ENCODE measurements around the gene PHF10.

PHF10 gene

DNA sequence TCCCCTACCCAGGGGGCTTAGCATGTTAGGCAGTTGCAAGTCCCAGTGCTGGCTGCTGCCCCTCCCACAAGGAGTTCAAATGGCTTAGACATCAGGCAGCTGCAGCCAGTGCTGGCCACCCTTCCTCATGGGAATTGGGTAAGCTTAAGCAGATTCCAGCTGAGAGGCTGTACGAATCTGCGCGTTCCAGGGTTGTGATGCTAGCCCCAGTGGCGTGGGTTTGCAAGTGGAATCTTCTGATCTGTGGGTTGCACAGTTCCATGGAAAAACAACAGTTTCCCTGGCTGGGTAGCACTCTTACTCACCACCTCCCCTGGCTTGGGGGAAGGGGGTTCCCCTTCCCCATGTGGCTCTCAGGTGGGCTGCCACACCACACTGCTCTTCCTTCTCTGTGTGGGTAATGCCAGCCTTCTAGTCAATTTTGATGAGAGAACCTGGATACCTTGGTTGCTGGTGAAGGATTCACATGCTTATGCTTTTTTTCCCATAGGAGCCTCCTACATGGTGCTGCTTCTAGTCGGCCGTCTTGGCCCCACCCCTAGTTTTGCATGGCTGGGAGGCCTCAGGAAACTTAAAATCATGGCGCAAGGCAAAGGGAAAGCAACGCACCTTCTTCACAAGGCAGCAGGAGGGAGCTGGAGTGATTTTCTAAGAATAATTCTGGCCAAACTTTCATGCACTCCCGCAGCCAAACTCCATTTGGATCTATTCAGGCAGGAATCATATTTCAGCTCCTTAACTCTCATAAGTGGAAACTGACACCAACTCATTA is 14.1 kb upstream of the PHF10 start:
- Histone ChIP-seq H3K27me3 (ENCODE audit: insufficient read depth, low read length, poor library complexity) (peaks cover 3% of the 10 kb centered on the region), H2AFZ (ENCODE audit: low read depth, low read length) (no peak overlapping the region), H3K27ac (ENCODE audit: low read length) (no peak overlapping the region), H3K4me3 (ENCODE audit: low read depth in 1 of 2, low read length in 2 of 2) (no peak overlapping the region), H4K20me1 (ENCODE audit: insufficient read depth, low read length) (no peaks in the 10 kb centered on the region), H3K36me3 (ENCODE audit: insufficient read depth, low read length) (no peaks in the 10 kb centered on the region), H3K9ac (ENCODE audit: low read depth, low read length) (no peak overlapping the region), H3K9me3 (ENCODE audit: insufficient read depth, low read length, severe bottlenecking) (no peaks in the 10 kb centered on the region), H3K4me1 (ENCODE audit: insufficient read depth, low read length) (no peaks in the 10 kb centered on the region), H3K79me2 (ENCODE audit: insufficient read depth, low read length) (no peaks in the 10 kb centered on the region), H3K4me2 (ENCODE audit: insufficient read depth, low read length) (no peak overlapping the region)
- DNase-seq (no peak), ATAC-seq (ENCODE audit: insufficient read depth, low read depth) (no peak)
- no peak for TF ChIP-seq EZH2 (IDR thresholded peaks at IDR 0.05; ENCODE audit: borderline replicate concordance, low read depth, low read length, severe bottlenecking)
- TF ChIP-seq, protein P1, sequence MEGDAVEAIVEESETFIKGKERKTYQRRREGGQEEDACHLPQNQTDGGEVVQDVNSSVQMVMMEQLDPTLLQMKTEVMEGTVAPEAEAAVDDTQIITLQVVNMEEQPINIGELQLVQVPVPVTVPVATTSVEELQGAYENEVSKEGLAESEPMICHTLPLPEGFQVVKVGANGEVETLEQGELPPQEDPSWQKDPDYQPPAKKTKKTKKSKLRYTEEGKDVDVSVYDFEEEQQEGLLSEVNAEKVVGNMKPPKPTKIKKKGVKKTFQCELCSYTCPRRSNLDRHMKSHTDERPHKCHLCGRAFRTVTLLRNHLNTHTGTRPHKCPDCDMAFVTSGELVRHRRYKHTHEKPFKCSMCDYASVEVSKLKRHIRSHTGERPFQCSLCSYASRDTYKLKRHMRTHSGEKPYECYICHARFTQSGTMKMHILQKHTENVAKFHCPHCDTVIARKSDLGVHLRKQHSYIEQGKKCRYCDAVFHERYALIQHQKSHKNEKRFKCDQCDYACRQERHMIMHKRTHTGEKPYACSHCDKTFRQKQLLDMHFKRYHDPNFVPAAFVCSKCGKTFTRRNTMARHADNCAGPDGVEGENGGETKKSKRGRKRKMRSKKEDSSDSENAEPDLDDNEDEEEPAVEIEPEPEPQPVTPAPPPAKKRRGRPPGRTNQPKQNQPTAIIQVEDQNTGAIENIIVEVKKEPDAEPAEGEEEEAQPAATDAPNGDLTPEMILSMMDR (IDR thresholded peaks at IDR 0.05; ENCODE audit: borderline replicate concordance, extremely low read depth, low read length, poor library complexity, severe bottlenecking), result no peak

DNA sequence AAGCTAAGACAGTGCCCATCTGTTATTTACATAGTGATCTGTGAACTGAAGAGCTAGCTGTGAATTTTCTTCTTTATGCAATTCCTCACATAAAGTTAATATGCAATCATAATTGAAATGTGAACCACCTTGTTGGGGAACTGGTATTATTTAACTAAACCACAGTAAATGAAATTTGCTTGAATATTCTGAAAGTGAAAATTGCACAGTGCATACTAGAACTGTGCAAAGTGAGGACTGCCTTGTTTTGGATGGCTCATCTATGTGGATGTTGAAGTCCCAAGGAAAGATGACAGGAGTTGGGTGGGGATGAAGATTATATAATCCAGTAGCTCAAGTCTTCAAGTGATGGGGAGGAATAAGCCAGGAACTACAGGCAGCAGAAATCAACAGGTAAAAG is 5.7 kb upstream of the PHF10 start:
- H3K4me1 ChIP-seq (ENCODE audit: insufficient read depth, low read length), result peaks cover 9% of the 10 kb centered on the region
- DNase-seq, result no peak

DNA sequence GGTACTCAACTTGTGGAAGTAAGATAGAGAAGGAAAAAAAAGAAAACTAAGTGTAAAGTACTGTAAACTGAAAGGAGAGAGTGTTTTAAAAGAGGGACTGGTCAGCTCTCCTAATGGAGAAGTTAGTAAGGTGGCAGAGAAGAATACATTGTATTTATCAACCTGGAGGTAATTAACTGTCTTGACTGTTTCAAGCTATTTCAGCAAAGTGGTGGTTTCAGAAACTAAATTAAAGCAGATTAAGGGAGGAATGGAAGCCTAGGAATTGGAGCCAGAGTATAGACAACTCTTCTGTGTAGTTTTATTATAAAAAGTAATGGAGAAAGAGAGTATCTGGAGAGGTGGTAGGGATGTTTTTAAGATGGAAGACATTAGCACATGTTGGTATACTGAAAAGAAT is 2.7 kb upstream of the PHF10 start:
- no peak for ATAC-seq (ENCODE audit: insufficient read depth, low read depth)
- no peak overlapping the region for H3K4me2 ChIP-seq (ENCODE audit: insufficient read depth, low read length)
- DNase-seq, result no peak

More for the DNA sequence above, 5.7 kb upstream of the PHF10 start:
- Histone ChIP-seq H3K79me2 (ENCODE audit: insufficient read depth, low read length) (no peaks in the 10 kb centered on the region), H3K27me3 (ENCODE audit: insufficient read depth, low read length, poor library complexity) (no peaks in the 10 kb centered on the region), H3K36me3 (ENCODE audit: insufficient read depth, low read length) (no peaks in the 10 kb centered on the region), H3K4me2 (ENCODE audit: insufficient read depth, low read length) (no peak overlapping the region), H3K4me3 (ENCODE audit: low read depth in 1 of 2, low read length in 2 of 2) (no peak overlapping the region), H2AFZ (ENCODE audit: low read depth, low read length) (no peak overlapping the region), H3K9me3 (ENCODE audit: insufficient read depth, low read length, severe bottlenecking) (no peaks in the 10 kb centered on the region), H4K20me1 (ENCODE audit: insufficient read depth, low read length) (no peaks in the 10 kb centered on the region), H3K9ac (ENCODE audit: low read depth, low read length) (no peak overlapping the region), H3K27ac (ENCODE audit: low read length) (no peak overlapping the region)
- no peak for ATAC-seq (ENCODE audit: insufficient read depth, low read depth)
- no peak for TF ChIP-seq EZH2 (IDR thresholded peaks at IDR 0.05; ENCODE audit: borderline replicate concordance, low read depth, low read length, severe bottlenecking)
- TF ChIP-seq, protein P1 (IDR thresholded peaks at IDR 0.05; ENCODE audit: borderline replicate concordance, extremely low read depth, low read length, poor library complexity, severe bottlenecking), result no peak

More for the DNA sequence above, 2.7 kb upstream of the PHF10 start:
- H3K4me1 ChIP-seq (ENCODE audit: insufficient read depth, low read length), result peaks cover 21% of the 10 kb centered on the region
- H3K36me3 ChIP-seq (ENCODE audit: insufficient read depth, low read length), result no peaks in the 10 kb centered on the region; the same call in 1 of the 2 replicates
- no peak overlapping the region for H3K27ac ChIP-seq (ENCODE audit: low read length)
- no peak overlapping the region for H3K4me3 ChIP-seq (ENCODE audit: low read depth in 1 of 2, low read length in 2 of 2)
- TF ChIP-seq EZH2 (IDR thresholded peaks at IDR 0.05; ENCODE audit: borderline replicate concordance, low read depth, low read length, severe bottlenecking), result no peak
- TF ChIP-seq, protein P1 (IDR thresholded peaks at IDR 0.05; ENCODE audit: borderline replicate concordance, extremely low read depth, low read length, poor library complexity, severe bottlenecking), result no peak
- H3K27me3 ChIP-seq (ENCODE audit: insufficient read depth, low read length, poor library complexity), result no peaks in the 10 kb centered on the region
- H3K9me3 ChIP-seq (ENCODE audit: insufficient read depth, low read length, severe bottlenecking), result no peaks in the 10 kb centered on the region
- H4K20me1 ChIP-seq (ENCODE audit: insufficient read depth, low read length), result peaks cover 10% of the 10 kb centered on the region
- no peak overlapping the region for H2AFZ ChIP-seq (ENCODE audit: low read depth, low read length)
- peaks cover 17% of the 10 kb centered on the region for H3K79me2 ChIP-seq (ENCODE audit: insufficient read depth, low read length)
- H3K9ac ChIP-seq (ENCODE audit: low read depth, low read length), result no peak overlapping the region
